Fibroblast of lung (primary cell): ENCODE measurements around the gene CALR3. TPM values are rescaled to one million over a fixed set of nuclear protein-coding genes. Genes with fewer than 3 reads are reported as not detected.

Experiments
- DNase-seq, 2 donors: peaks; one replicate each; pipeline versions ENCODE4 v3.0.0 to v3.0.0-alpha.2; 2010; ENCODE audit warnings: low read depth in 2 of 2
- H2AFZ ChIP-seq: 2 replicates; pipeline ENCODE4 v1.5.1; 2012; ENCODE audit warnings: low read length, control low read depth, inconsistent platforms
- H3K27ac ChIP-seq: 2 replicates; pipeline ENCODE4 v1.5.1; 2011; ENCODE audit warnings: low read length, control low read depth; ENCODE audit not compliant: insufficient read depth
- H3K27me3 ChIP-seq: 2 replicates; pipeline ENCODE4 v1.5.1; 2011; ENCODE audit warnings: mild to moderate bottlenecking, low read length; ENCODE audit not compliant: control insufficient read depth, insufficient read depth
- H3K36me3 ChIP-seq: 2 replicates; pipeline ENCODE4 v1.5.1; 2011; ENCODE audit warnings: low read length; ENCODE audit not compliant: control insufficient read depth, insufficient read depth
- H3K4me1 ChIP-seq: 2 replicates; pipeline ENCODE4 v1.5.1; 2011; ENCODE audit warnings: low read length; ENCODE audit not compliant: control insufficient read depth, insufficient read depth; ENCODE audit errors: extremely low read depth
- H3K4me2 ChIP-seq: 2 replicates; pipeline ENCODE4 v1.5.1; 2011; ENCODE audit warnings: low read length, control low read depth; ENCODE audit not compliant: insufficient read depth; ENCODE audit errors: extremely low read depth
- H3K4me3 ChIP-seq, 4 experiments: fragments of 200-600 bp in 1 of 4; sonication (generic) in 1 of 4; replicated peaks in 1 of 4; 2 replicates each; pipeline ENCODE4 v1.5.1; 2011 to 2016; ENCODE audit warnings: low read length in 4 of 4, low read depth in 3 of 4, mild to moderate bottlenecking in 3 of 4, control low read depth in 2 of 4, inconsistent platforms in 1 of 4, mixed read lengths in 1 of 4; ENCODE audit not compliant: insufficient read depth in 1 of 4; ENCODE audit errors: control extremely low read depth in 1 of 4
- H3K79me2 ChIP-seq: 2 replicates; pipeline ENCODE4 v1.5.1; 2012; ENCODE audit warnings: mild to moderate bottlenecking, low read length, inconsistent platforms; ENCODE audit not compliant: control insufficient read depth, insufficient read depth
- H3K9ac ChIP-seq: 2 replicates; pipeline ENCODE4 v1.5.1; 2011; ENCODE audit warnings: mild to moderate bottlenecking, low read length, control low read depth; ENCODE audit not compliant: insufficient read depth
- H3K9me3 ChIP-seq: 2 replicates; pipeline ENCODE4 v1.5.1; 2012; ENCODE audit warnings: low read depth, low read length; ENCODE audit not compliant: control insufficient read depth, insufficient read depth
- H4K20me1 ChIP-seq: 2 replicates; pipeline ENCODE4 v1.5.1; 2011; ENCODE audit warnings: low read length; ENCODE audit not compliant: control insufficient read depth, insufficient read depth; ENCODE audit errors: extremely low read depth
- EZH2 ChIP-seq: IDR thresholded peaks from 2 replicates; pipeline ENCODE4 v1.5.1; 2012; ENCODE audit warnings: low read length, control low read depth, mild to moderate bottlenecking; ENCODE audit errors: missing control alignments
- polyA plus RNA-seq, 2 donors: library from polyadenylated mRNA; depleted of rRNA in 1 of 2; stranded (reverse) in 1 of 2; unstranded in 1 of 2; fragments of >200 nt; gene quantifications; 2 replicates each; pipeline ENCODE4 v1.2.1, GENCODE V29; 2011 to 2012; ENCODE audit warnings: missing spikeins in 1 of 2
- total RNA-seq: library from RNA; depleted of rRNA; stranded (reverse); fragments of >200 nt; gene quantifications from 2 replicates; pipeline ENCODE4 v1.2.1, GENCODE V29; 2014
- TF ChIP-seq, protein P1 (sequence below), 2 donors: IDR thresholded peaks in 1 of 2; conservative IDR thresholded peaks in 1 of 2; 1 replicate in 1 of 2; 2 replicates in 1 of 2; pipeline ENCODE4 v1.5.1; 2011 to 2012; ENCODE audit warnings: low read length in 2 of 2, control low read depth in 1 of 2, inconsistent platforms in 1 of 2, low read depth in 1 of 2, mild to moderate bottlenecking in 1 of 2

The CALR3 gene
- total and polyA plus RNA-seq, 2 donors (not counting 1 experiment from before 2014, with no cell fraction given) = not detected

DNA sequence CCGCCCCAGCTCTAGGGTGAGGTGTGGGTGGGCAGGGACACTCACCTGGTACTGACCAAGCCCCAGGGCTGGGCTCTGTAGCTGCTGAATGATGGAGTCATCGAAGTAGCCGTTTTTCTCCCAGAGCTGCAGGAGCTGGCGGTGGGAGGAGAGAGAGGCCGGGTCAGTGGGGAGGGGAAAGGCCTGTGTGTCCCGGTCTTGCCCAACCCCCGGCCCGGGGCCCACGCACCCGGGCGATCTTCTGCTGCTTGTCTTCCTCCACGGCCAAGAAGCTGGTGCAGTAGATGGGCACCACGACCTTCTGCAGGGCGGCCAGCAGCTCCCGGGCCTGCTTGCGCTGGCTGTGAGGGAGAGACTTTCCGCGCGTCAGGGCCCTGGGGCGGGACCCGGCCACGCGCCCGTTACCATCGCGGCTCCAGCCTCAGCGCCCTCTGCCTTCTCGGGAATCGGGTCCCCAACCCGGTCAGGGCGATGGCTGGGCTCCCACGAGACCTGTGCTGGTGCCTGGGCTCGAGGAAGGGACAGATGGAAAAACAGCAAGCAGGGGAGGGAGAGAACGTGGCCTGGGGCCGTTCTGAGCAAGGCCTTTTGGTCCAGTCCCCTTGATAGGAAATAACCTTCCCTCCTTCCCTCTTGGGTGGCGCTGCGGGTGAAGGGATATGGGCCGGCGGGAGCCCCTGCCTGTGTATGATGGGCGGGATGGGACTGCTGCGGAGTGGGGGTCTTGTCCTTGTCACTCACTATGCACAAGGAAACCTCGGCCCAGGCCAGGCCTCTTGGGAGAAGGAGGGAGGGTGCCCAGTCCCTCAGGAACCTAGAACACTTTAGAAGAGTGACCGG, 34.8 kb upstream of the CALR3 start:
- Histone ChIP-seq H3K79me2 (peaks cover 4% of the 10 kb centered on the region), H2AFZ (no peak overlapping the region), H3K27me3 (no peaks in the 10 kb centered on the region), H4K20me1 (no peaks in the 10 kb centered on the region), H3K9ac (no peak overlapping the region), H3K4me1 (no peaks in the 10 kb centered on the region), H3K4me2 (no peak overlapping the region), H3K27ac (no peak overlapping the region), H3K4me3 (no peak overlapping the region), H3K9me3 (no peaks in the 10 kb centered on the region), H3K36me3 (peaks cover 44% of the 10 kb centered on the region)
- TF ChIP-seq, protein P1, sequence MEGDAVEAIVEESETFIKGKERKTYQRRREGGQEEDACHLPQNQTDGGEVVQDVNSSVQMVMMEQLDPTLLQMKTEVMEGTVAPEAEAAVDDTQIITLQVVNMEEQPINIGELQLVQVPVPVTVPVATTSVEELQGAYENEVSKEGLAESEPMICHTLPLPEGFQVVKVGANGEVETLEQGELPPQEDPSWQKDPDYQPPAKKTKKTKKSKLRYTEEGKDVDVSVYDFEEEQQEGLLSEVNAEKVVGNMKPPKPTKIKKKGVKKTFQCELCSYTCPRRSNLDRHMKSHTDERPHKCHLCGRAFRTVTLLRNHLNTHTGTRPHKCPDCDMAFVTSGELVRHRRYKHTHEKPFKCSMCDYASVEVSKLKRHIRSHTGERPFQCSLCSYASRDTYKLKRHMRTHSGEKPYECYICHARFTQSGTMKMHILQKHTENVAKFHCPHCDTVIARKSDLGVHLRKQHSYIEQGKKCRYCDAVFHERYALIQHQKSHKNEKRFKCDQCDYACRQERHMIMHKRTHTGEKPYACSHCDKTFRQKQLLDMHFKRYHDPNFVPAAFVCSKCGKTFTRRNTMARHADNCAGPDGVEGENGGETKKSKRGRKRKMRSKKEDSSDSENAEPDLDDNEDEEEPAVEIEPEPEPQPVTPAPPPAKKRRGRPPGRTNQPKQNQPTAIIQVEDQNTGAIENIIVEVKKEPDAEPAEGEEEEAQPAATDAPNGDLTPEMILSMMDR (conservative IDR thresholded peaks at IDR 0.05 in 1 of 2, IDR thresholded peaks at IDR 0.05 in 1 of 2; ENCODE audit: low read depth in 1 of 2, low read length in 2 of 2) = no peak
- no peak for TF ChIP-seq EZH2
- DNase-seq = no peak

DNA sequence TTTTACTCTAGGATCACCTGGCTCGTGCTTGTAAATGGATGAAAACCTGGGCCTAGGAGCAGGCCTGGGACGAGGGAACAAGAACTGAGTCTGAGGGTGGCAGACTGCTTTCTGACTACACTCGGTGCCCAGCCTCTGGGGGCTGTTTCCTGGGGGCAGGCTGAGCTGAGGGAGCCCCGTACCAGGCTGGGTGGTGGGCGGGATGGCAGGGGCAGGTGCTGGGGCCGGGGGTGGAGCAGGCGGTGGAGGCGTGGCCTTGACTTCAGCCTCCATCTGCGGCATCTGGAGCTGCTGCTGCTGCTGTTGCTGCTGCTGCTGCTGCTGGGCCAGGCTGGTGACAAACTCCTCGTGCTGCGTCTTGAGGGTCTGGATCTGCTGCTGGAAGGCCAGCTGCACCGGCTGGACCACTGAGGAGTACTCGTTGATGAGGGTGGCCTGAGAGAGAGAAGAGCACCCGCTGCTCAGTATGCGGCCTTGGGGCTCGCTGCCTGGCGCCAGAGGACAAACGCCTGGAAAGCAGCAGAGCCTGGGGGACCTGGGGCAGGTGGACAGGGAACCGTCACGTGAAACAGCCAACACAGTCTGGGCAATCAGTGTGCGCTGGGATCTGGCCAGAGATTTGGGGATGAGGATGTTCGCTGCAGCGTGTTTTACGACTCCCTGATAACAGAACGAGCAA, 33.6 kb upstream of the CALR3 start:
- Histone ChIP-seq H4K20me1 (no peaks in the 10 kb centered on the region), H3K4me1 (no peaks in the 10 kb centered on the region), H3K4me2 (no peak overlapping the region), H3K36me3 (peaks cover 46% of the 10 kb centered on the region), H3K9ac (no peak overlapping the region), H2AFZ (no peak overlapping the region), H3K27me3 (no peaks in the 10 kb centered on the region), H3K4me3 (no peak overlapping the region), H3K79me2 (no peaks in the 10 kb centered on the region), H3K9me3 (no peaks in the 10 kb centered on the region), H3K27ac (no peak overlapping the region)
- no peak for TF ChIP-seq EZH2
- TF ChIP-seq, protein P1 (conservative IDR thresholded peaks at IDR 0.05 in 1 of 2, IDR thresholded peaks at IDR 0.05 in 1 of 2; ENCODE audit: low read depth in 1 of 2, low read length in 2 of 2) = no peak
- DNase-seq = no peak

DNA sequence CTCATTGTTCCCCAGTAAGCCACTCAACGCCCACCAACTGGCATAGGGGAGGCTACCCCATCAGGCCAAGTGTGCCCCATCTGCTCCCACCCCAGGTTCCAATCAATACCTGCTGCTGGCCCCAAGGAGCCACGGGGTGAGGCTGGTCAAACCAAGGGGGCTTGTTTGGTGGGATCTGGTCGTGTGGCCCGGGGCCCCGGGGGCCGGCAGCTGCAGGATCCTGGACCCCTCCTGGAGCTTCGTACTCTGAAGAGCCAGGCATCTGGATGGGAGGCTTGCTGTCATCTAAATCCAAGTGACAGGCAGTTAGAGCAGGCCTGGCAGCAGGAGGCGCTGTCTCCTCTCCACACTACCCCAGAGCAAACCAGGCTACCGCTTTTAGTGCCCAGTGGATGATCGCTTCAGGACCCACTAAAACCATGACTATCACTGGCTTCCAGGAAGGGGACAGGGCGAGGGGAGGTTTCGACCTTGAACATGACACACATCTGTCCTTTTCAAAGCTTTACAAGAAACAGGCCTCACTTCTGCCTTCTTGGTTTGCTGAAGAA, 32.1 kb upstream of the CALR3 start:
- Histone ChIP-seq H3K27ac (no peak overlapping the region), H3K4me3 (no peak overlapping the region), H3K4me2 (no peak overlapping the region), H2AFZ (no peak overlapping the region), H4K20me1 (no peaks in the 10 kb centered on the region), H3K27me3 (no peaks in the 10 kb centered on the region), H3K36me3 (peaks cover 45% of the 10 kb centered on the region), H3K9me3 (no peaks in the 10 kb centered on the region), H3K9ac (no peak overlapping the region), H3K79me2 (no peaks in the 10 kb centered on the region), H3K4me1 (no peaks in the 10 kb centered on the region)
- no peak for TF ChIP-seq EZH2
- TF ChIP-seq, protein P1 (conservative IDR thresholded peaks at IDR 0.05 in 1 of 2, IDR thresholded peaks at IDR 0.05 in 1 of 2; ENCODE audit: low read depth in 1 of 2, low read length in 2 of 2) = peak; percentile 16 to 64
- peak in 1 of 2 donors; percentile 29 for DNase-seq
